HepG2 (cell line): ENCODE measurements around the gene CLDN22. TPM values are rescaled to one million over a fixed set of nuclear protein-coding genes. Genes with fewer than 3 reads are reported as not detected.

Source experiments
- ATAC-seq: fragments of 200-7000 bp; cut with Tn5 transposase; 3 replicates; pipeline ENCODE4 v1.9.1; 2020; ENCODE audit warnings: mild to moderate bottlenecking, moderate library complexity
- BruUV-seq: library from RNA; stranded (reverse); fragments of 400-500 nt; replicated peaks from 2 replicates; lab custom pipeline; 2021; lab: Mats Ljungman, UMichigan
- CTCF ChIA-PET: fragments of 300-600 bp; formaldehyde crosslinking; extraction: SDS; loops from one replicate; lab custom pipeline; 2021; ENCODE audit warnings: low total read pairs, inconsistent platforms, low intra/inter-chr PET ratio; lab: Yijun Ruan, JAX
- POLR2A ChIA-PET: fragments of 350-600 bp; sonication (Branson Sonifier 250); formaldehyde crosslinking; loops from one replicate; lab custom pipeline; 2020; ENCODE audit warnings: antibody characterized with exemption, inconsistent platforms; lab: Yijun Ruan, JAX
- DNase-seq: peaks from one replicate; pipeline ENCODE4 v3.0.0-alpha.2; 2015; ENCODE audit warnings: low spot score
- FAIRE-seq: peaks from 3 replicates; lab custom pipeline; 2011; peaks lifted over from hg19 to GRCh38; lab: Jason Lieb, UNC
- H2AFZ ChIP-seq: one replicate; pipeline ENCODE4 v1.6.1; 2011; ENCODE audit warnings: low read length, inconsistent platforms
- H3K27ac ChIP-seq: fragments of 300-600 bp; 3 replicates; pipeline ENCODE4 v1.8.0; 2011; ENCODE audit warnings: mixed run types, mild to moderate bottlenecking, mixed read lengths, low read length, inconsistent platforms; ENCODE audit not compliant: insufficient read depth; ENCODE audit errors: extremely low read length
- H3K27me3 ChIP-seq, 2 experiments: fragments of 200-600 bp in 1 of 2; 2 replicates in 1 of 2; 3 replicates in 1 of 2; pipeline versions ENCODE4 v1.6.0 to v1.8.0; 2011; ENCODE audit warnings: low read length in 2 of 2, mild to moderate bottlenecking in 2 of 2, moderate library complexity in 2 of 2, inconsistent platforms in 1 of 2; ENCODE audit not compliant: insufficient read depth in 2 of 2, control insufficient read depth in 1 of 2
- H3K36me3 ChIP-seq, 2 experiments: fragments of 200-600 bp in 1 of 2; replicated peaks in 1 of 2; 2 replicates in 1 of 2; 3 replicates in 1 of 2; pipeline versions ENCODE4 v1.5.1 to v1.8.0; 2011; ENCODE audit warnings: low read length in 2 of 2, inconsistent platforms in 1 of 2; ENCODE audit not compliant: insufficient read depth in 2 of 2, control insufficient read depth in 1 of 2
- H3K4me1 ChIP-seq: 2 replicates; pipeline ENCODE4 v1.5.1; 2012; ENCODE audit warnings: low read length, inconsistent platforms; ENCODE audit not compliant: insufficient read depth
- H3K4me2 ChIP-seq: 2 replicates; pipeline ENCODE4 v1.6.0; 2011; ENCODE audit warnings: low read depth, low read length, inconsistent platforms
- H3K4me3 ChIP-seq, 3 experiments: fragments of 200-600 bp in 1 of 3; sonication (generic), shearing (Covaris generic) in 1 of 3; replicated peaks in 1 of 3; 2 replicates each; pipeline ENCODE4 v1.5.1; 2011 to 2016; ENCODE audit warnings: low read length in 3 of 3, inconsistent platforms in 2 of 3, low read depth in 2 of 3, mild to moderate bottlenecking in 2 of 3, control low read depth in 1 of 3, mixed read lengths in 1 of 3; ENCODE audit not compliant: insufficient read depth in 1 of 3
- H3K79me2 ChIP-seq: one replicate; pipeline ENCODE4 v1.6.1; 2011; ENCODE audit warnings: low read length, inconsistent platforms; ENCODE audit not compliant: insufficient read depth
- H3K9ac ChIP-seq: 2 replicates; pipeline ENCODE4 v1.6.0; 2011; ENCODE audit warnings: mild to moderate bottlenecking, low read depth, low read length, inconsistent platforms; ENCODE audit not compliant: insufficient read depth
- H3K9me3 ChIP-seq: 2 replicates; pipeline ENCODE4 v1.5.1; 2012; ENCODE audit warnings: mild to moderate bottlenecking, low read length
- H4K20me1 ChIP-seq: 2 replicates; pipeline ENCODE4 v1.6.0; 2011; ENCODE audit warnings: inconsistent platforms, mild to moderate bottlenecking, low read length, moderate library complexity; ENCODE audit not compliant: insufficient read depth
- ADNP ChIP-seq: sonication (generic); formaldehyde crosslinking; IDR thresholded peaks from 2 replicates; pipeline ENCODE4 v1.4.0; 2020; ENCODE audit warnings: missing genetic modification reagents
- EP300 ChIP-seq, 3 experiments: sonication (generic) in 1 of 3; formaldehyde crosslinking in 1 of 3; IDR thresholded peaks; 2 replicates each; pipeline versions ENCODE4 v1.5.1 to v1.6.1; 2011 to 2020; ENCODE audit warnings: low read depth in 2 of 3, low read length in 2 of 3, borderline replicate concordance in 1 of 3, improper control_type of control experiment in 1 of 3, mild to moderate bottlenecking in 1 of 3, missing genetic modification reagents in 1 of 3, moderate library complexity in 1 of 3
- ETV5 ChIP-seq: IDR thresholded peaks from 2 replicates; pipeline ENCODE4 v1.6.1; 2018; ENCODE audit warnings: missing biosample characterization, missing genetic modification reagents, inconsistent platforms, borderline replicate concordance
- FOXA3 ChIP-seq: IDR thresholded peaks from 2 replicates; pipeline ENCODE4 v1.6.1; 2016; ENCODE audit warnings: missing genetic modification reagents, missing compliant biosample characterization
- HNF4A ChIP-seq: sonication (generic); formaldehyde crosslinking; IDR thresholded peaks from 2 replicates; pipeline ENCODE4 v1.4.0; 2020; ENCODE audit warnings: missing genetic modification reagents
- ISL2 ChIP-seq: sonication (generic); formaldehyde crosslinking; IDR thresholded peaks from 2 replicates; pipeline ENCODE4 v1.5.0; 2020; ENCODE audit warnings: missing genetic modification reagents
- ISX ChIP-seq: sonication (generic); formaldehyde crosslinking; conservative IDR thresholded peaks from 2 replicates; pipeline ENCODE4 v1.5.0; 2020; ENCODE audit warnings: missing genetic modification reagents
- JDP2 ChIP-seq: sonication (generic); formaldehyde crosslinking; IDR thresholded peaks from 2 replicates; pipeline ENCODE4 v1.8.1; 2022; ENCODE audit warnings: missing genetic modification reagents, borderline replicate concordance
- MBD4 ChIP-seq: IDR thresholded peaks from 2 replicates; pipeline ENCODE4 v1.6.1; 2012; ENCODE audit warnings: low read length, inconsistent platforms, borderline replicate concordance
- NFYC ChIP-seq: IDR thresholded peaks from 2 replicates; pipeline ENCODE4 v1.6.1; 2016; ENCODE audit warnings: missing genetic modification reagents, missing compliant biosample characterization
- NR2F1 ChIP-seq, 2 experiments: fragments of 450-650 bp in 1 of 2; formaldehyde crosslinking in 1 of 2; IDR thresholded peaks; 2 replicates each; pipeline versions ENCODE4 v1.5.0 to v1.6.1; 2016 to 2020; ENCODE audit warnings: mild to moderate bottlenecking in 1 of 2, missing compliant biosample characterization in 1 of 2, missing genetic modification reagents in 1 of 2, moderate library complexity in 1 of 2
- RFX5 ChIP-seq: IDR thresholded peaks from 2 replicates; pipeline ENCODE4 v1.6.1; 2011; ENCODE audit warnings: low read depth, low read length, improper control_type of control experiment
- SAP130 ChIP-seq: IDR thresholded peaks from 2 replicates; pipeline ENCODE4 v1.6.1; 2016; ENCODE audit warnings: low read depth
- SRY ChIP-seq: sonication (generic); formaldehyde crosslinking; IDR thresholded peaks from 2 replicates; pipeline ENCODE4 v1.8.0; 2022; ENCODE audit warnings: mild to moderate bottlenecking, missing genetic modification reagents
- ZNF224 ChIP-seq: sonication (generic); formaldehyde crosslinking; IDR thresholded peaks from 2 replicates; pipeline ENCODE4 v1.5.0; 2020; ENCODE audit warnings: mild to moderate bottlenecking, missing genetic modification reagents
- ZNF264 ChIP-seq: sonication (generic); formaldehyde crosslinking; IDR thresholded peaks from 2 replicates; pipeline ENCODE4 v1.4.0; 2020; ENCODE audit warnings: missing genetic modification reagents
- ZNF292 ChIP-seq: sonication (generic); formaldehyde crosslinking; IDR thresholded peaks from 2 replicates; pipeline ENCODE4 v1.8.1; 2022; ENCODE audit warnings: mild to moderate bottlenecking, low read depth, missing genetic modification reagents, borderline replicate concordance
- ZNF513 ChIP-seq: sonication (generic); formaldehyde crosslinking; conservative IDR thresholded peaks from 2 replicates; pipeline ENCODE4 v1.5.0; 2020; ENCODE audit warnings: missing genetic modification reagents
- ZNF547 ChIP-seq: sonication (generic); formaldehyde crosslinking; IDR thresholded peaks from 2 replicates; pipeline ENCODE4 v1.5.1; 2020; ENCODE audit warnings: mild to moderate bottlenecking, missing genetic modification reagents
- ZNF564 ChIP-seq: sonication (generic); formaldehyde crosslinking; IDR thresholded peaks from 2 replicates; pipeline ENCODE4 v1.8.1; 2023; ENCODE audit warnings: mild to moderate bottlenecking, missing genetic modification reagents
- ZSCAN20 ChIP-seq: sonication (generic); formaldehyde crosslinking; IDR thresholded peaks from 2 replicates; pipeline ENCODE4 v1.4.0; 2020; ENCODE audit warnings: missing genetic modification reagents, mild to moderate bottlenecking, borderline replicate concordance
- ZSCAN30 ChIP-seq: sonication (generic); formaldehyde crosslinking; IDR thresholded peaks from 2 replicates; pipeline ENCODE4 v1.5.0; 2020; ENCODE audit warnings: mild to moderate bottlenecking, missing genetic modification reagents
- WGBS: methylation state at CpG from one replicate; pipeline ENCODE4 v1.1.6; 2017; ENCODE audit warnings: low lambda C conversion rate; 5-methylcytosine and 5-hydroxymethylcytosine counted together
- in situ Hi-C: cut with HindIII; loops from 2 replicates; pipeline ENCODE4 v1.10.0; 2017; ENCODE audit warnings: low pct_unique_long_range_greater_than_20kb; ENCODE audit not compliant: extremely low pct_ligation_motif_present
- intact Hi-C: fragments of 100-400 bp; cut with micrococcal nuclease; formaldehyde crosslinking; loops from one replicate; pipeline ENCODE4 v1.10.0; 2022; ENCODE audit not compliant: unreplicated experiment
- polyA plus RNA-seq, 8 experiments: library from polyadenylated mRNA; depleted of rRNA in 3 of 8; stranded (reverse) in 7 of 8; unstranded in 1 of 8; fragments of >200 nt; fragmentation: Illumina TruSeq in 4 of 8; extraction: Trizol in 4 of 8; gene quantifications; 2 replicates each; pipeline versions ENCODE4 v1.2.1 to v1.2.3, GENCODE V29; 2011 to 2016; ENCODE audit warnings: low read depth in 4 of 8, missing spikeins in 1 of 8, mixed read lengths in 1 of 8; ENCODE audit not compliant: insufficient read depth in 1 of 8
- total RNA-seq, 5 experiments: library from RNA; depleted of rRNA; stranded (reverse); fragments of >200 nt; fragmentation: Illumina TruSeq; extraction: Trizol; gene quantifications; 2 replicates each; pipeline ENCODE4 v1.2.3, GENCODE V29; 2016; ENCODE audit warnings: low read depth in 1 of 5

Gene CLDN22
- total and polyA plus RNA-seq, 2 of the 13 experiments (the other 11 are each of a cell fraction or from before 2014, with no cell fraction given), result 0.07 TPM; not detected in 1

DNA sequence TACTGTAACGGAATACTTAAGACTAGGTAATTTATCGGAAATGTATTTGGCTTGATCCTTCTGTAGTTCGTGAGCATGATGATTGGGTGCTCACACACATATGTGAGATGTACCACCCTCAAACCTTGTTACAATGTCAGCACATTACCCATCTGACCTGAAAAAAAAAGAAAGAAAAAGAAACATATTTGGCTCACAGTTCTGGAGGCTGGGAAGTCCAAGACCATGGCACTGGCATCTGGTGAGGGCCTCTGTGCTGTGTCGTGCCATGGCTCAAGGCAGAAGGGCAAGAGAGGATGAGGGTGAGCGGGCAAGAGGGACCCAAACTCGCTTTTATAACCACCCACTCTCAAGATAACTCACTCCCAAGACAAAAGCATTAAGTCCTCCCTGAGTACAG, 9.2 kb upstream of the CLDN22 start:
- FAIRE-seq, result no peak

DNA sequence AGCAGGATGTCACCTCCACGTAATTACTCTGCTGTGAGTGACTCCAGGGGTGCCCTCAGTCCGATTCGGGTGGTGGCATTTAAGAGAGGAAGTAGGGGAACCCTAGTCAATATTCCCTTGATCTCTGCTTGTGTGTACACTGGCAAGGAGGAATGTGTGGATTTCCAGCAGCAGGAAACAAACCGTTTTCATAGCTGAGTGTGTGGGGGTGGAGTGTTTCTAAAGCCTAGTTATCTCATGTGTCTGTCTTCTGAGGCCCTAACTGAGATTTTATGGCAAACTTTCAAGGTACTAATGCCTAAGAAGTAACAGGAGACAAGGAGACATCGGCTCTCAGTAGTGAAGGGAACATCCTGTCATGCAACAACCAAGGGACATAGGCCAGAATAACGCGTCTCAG, 8.8 kb upstream of the CLDN22 start:
- ChIA-PET POLR2A (no interaction called here), CTCF (no interaction called here)
- intact Hi-C loops, result no loop called here
- H3K9ac ChIP-seq, result no peak overlapping the region
- FAIRE-seq (no peak), ATAC-seq (peak; percentile 39), DNase-seq (peak; percentile 65)
- no peaks in the 10 kb centered on the region for H3K79me2 ChIP-seq
- no peak overlapping the region for H3K27ac ChIP-seq
- in situ Hi-C loops, result no loop called here
- peaks cover 34% of the 10 kb centered on the region for H3K4me1 ChIP-seq
- no peaks in the 10 kb centered on the region for H4K20me1 ChIP-seq
- peak overlapping the region; percentile 34; the same call in 1 of the 2 replicates for H3K4me2 ChIP-seq
- H3K27me3 ChIP-seq, result no peaks in the 10 kb centered on the region; a peak in 1 of 5 replicates
- WGBS, result 33% methylated on average over 7 of the region's 7 CpGs
- BruUV-seq, result no TSS peak
- no peak overlapping the region for H3K4me3 ChIP-seq
- no peak overlapping the region for H2AFZ ChIP-seq
- no peaks in the 10 kb centered on the region for H3K9me3 ChIP-seq
- no peaks in the 10 kb centered on the region for H3K36me3 ChIP-seq
- TF ChIP-seq SRY (CRISPR knock-in tag), result no peak
- no peak for TF ChIP-seq ZSCAN20
- no peak for TF ChIP-seq ISL2 (CRISPR knock-in tag)
- no peak for TF ChIP-seq MBD4
- TF ChIP-seq ZNF513 (CRISPR knock-in tag), result no peak
- TF ChIP-seq ZSCAN30 (CRISPR knock-in tag), result no peak
- TF ChIP-seq HNF4A (CRISPR knock-in tag), result no peak
- TF ChIP-seq ZNF224 (CRISPR knock-in tag), result no peak
- TF ChIP-seq NFYC, result no peak
- no peak for TF ChIP-seq JDP2 (CRISPR knock-in tag)
- no peak for TF ChIP-seq ISX (CRISPR knock-in tag)
- TF ChIP-seq FOXA3 (CRISPR knock-in tag), result peak; percentile 33; the same call in 1 of the 2 replicates
- no peak for TF ChIP-seq ADNP (CRISPR knock-in tag)
- TF ChIP-seq SAP130, result peak; percentile 24; the same call in 1 of the 2 replicates
- no peak for TF ChIP-seq ZNF264
- TF ChIP-seq ZNF292 (CRISPR knock-in tag), result no peak
- TF ChIP-seq EP300 (IDR thresholded peaks at IDR 0.05; ENCODE audit: low read depth in 2 of 2, low read length in 2 of 2), result no peak
- TF ChIP-seq EP300 (CRISPR knock-in tag; IDR thresholded peaks at IDR 0.05; ENCODE audit: borderline replicate concordance), result peak; percentile 39; the same call in 1 of the 2 replicates
- no peak for TF ChIP-seq ZNF547 (CRISPR knock-in tag)
- TF ChIP-seq ETV5 (CRISPR knock-in tag), result peak; percentile 52; the same call in 1 of the 2 replicates

More for the DNA sequence above, 9.2 kb upstream of the CLDN22 start:
- no peaks in the 10 kb centered on the region for H3K9me3 ChIP-seq
- no peaks in the 10 kb centered on the region; a peak in 1 of 5 replicates for H3K27me3 ChIP-seq
- in situ Hi-C loops, result no loop called here
- no peak overlapping the region for H3K9ac ChIP-seq
- H2AFZ ChIP-seq, result no peak overlapping the region
- TF ChIP-seq NR2F1 (CRISPR knock-in tag; IDR thresholded peaks at IDR 0.05) (no peak), ZNF564 (CRISPR knock-in tag) (peak; percentile 98), RFX5 (no peak)
- POLR2A ChIA-PET, result no interaction called here
- CTCF ChIA-PET, result no interaction called here
- peak overlapping the region; percentile 34; the same call in 1 of the 2 replicates for H3K4me2 ChIP-seq
- H3K27ac ChIP-seq, result no peak overlapping the region
- H3K36me3 ChIP-seq, result no peaks in the 10 kb centered on the region
- no peaks in the 10 kb centered on the region for H4K20me1 ChIP-seq
- no peak overlapping the region for H3K4me3 ChIP-seq
- no peaks in the 10 kb centered on the region for H3K79me2 ChIP-seq
- intact Hi-C loops, result no loop called here
- DNase-seq, result no peak
- no peak for ATAC-seq
- BruUV-seq, result no TSS peak
- WGBS, result 75% methylated on average over 6 of the region's 6 CpGs
- peaks cover 38% of the 10 kb centered on the region for H3K4me1 ChIP-seq
